Keratinocyte (primary cell): Measurements from ENCODE around the gene TTC3.

Experiments used
- EZH2 ChIP-seq: IDR thresholded peaks from one replicate; pipeline ENCODE4 v1.6.1; 2012; ENCODE audit warnings: inconsistent platforms, mild to moderate bottlenecking, low read length, moderate library complexity
- TF ChIP-seq, protein P1 (sequence below), 3 experiments: IDR thresholded peaks in 1 of 3; conservative IDR thresholded peaks in 1 of 3; optimal IDR thresholded peaks in 1 of 3; 2 replicates in 2 of 3; 3 replicates in 1 of 3; pipeline versions ENCODE3 to v1.5.1; 2011; ENCODE audit warnings: low read length in 3 of 3, mild to moderate bottlenecking in 3 of 3, moderate library complexity in 2 of 3, control low read depth in 1 of 3, inconsistent platforms in 1 of 3; ENCODE audit not compliant: insufficient read depth in 2 of 3; ENCODE audit errors: extremely low read depth in 1 of 3

DNA sequence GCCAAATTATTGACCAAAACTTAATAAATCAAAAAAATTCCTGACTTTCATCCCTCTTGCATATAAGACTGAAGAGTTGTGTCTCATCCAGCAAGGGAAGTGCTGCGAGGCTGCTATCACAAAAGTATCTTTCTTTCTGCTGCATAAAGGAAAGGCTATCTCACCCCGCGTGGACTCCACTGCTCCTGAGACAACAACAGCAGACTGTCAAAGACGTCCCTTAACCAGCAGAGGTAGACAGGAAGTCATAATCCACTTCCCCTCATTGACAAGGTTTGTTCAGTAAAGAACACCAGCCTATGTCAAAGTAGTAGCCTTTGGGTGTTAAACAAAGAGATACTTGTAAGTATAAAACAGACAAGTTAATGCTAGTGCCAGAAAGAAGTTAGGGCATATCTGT is 164.7 kb downstream of the TTC3 start:
- TF ChIP-seq EZH2, result no peak
- TF ChIP-seq, protein P1, sequence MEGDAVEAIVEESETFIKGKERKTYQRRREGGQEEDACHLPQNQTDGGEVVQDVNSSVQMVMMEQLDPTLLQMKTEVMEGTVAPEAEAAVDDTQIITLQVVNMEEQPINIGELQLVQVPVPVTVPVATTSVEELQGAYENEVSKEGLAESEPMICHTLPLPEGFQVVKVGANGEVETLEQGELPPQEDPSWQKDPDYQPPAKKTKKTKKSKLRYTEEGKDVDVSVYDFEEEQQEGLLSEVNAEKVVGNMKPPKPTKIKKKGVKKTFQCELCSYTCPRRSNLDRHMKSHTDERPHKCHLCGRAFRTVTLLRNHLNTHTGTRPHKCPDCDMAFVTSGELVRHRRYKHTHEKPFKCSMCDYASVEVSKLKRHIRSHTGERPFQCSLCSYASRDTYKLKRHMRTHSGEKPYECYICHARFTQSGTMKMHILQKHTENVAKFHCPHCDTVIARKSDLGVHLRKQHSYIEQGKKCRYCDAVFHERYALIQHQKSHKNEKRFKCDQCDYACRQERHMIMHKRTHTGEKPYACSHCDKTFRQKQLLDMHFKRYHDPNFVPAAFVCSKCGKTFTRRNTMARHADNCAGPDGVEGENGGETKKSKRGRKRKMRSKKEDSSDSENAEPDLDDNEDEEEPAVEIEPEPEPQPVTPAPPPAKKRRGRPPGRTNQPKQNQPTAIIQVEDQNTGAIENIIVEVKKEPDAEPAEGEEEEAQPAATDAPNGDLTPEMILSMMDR (optimal IDR thresholded peaks at IDR 0.05 in 1 of 3, IDR thresholded peaks at IDR 0.05 in 1 of 3, conservative IDR thresholded peaks at IDR 0.05 in 1 of 3; ENCODE audit: extremely low read depth in 1 of 3, insufficient read depth in 2 of 3, low read length in 3 of 3), result no peak
